ENCODE results near the gene OIP5.

OIP5 gene

DNA sequence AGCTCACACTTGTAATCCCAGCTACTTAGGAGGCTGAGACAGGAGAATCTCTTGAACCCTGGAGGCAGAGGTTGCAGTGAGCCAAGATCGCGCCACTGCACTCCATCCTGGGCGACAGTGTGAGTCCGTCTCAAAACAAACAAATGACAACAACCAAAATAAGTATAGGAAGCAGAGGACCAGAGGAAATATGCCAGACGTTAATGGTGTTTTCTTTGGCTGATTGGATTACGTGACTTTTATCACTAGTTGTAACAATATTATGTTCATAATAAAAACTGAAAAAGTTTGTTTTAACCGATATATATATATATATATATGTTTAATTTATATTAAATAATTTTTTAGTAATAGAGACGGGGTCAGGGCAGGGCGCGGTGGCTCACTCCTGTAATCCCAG is 22.0 kb upstream of the OIP5 start:
- Histone ChIP-seq H3F3A (ENCODE audit: insufficient read depth, low read length) (no peaks in the 10 kb centered on the region; the same call in 1 of the 2 replicates), H3K9ac (ENCODE audit: low read length) (no peak overlapping the region), H3K9me2 (replicated peaks; ENCODE audit: insufficient read depth, low read length) (no peaks in the 10 kb centered on the region), H4K20me1 (ENCODE audit: insufficient read depth, low read length) (no peaks in the 10 kb centered on the region), H3K27me3 (replicated peaks; ENCODE audit: insufficient read depth, low read length) (no peaks in the 10 kb centered on the region), H3K4me3 (ENCODE audit: low read length) (no peak overlapping the region), H3K36me3 (replicated peaks; ENCODE audit: insufficient read depth, low read length) (peaks cover 32% of the 10 kb centered on the region), H3K9me3 (replicated peaks; ENCODE audit: insufficient read depth, low read length) (no peaks in the 10 kb centered on the region), H3K27ac (ENCODE audit: low read length) (no peak overlapping the region), H3K4me2 (ENCODE audit: low read depth, low read length) (no peak overlapping the region), H3K79me2 (ENCODE audit: low read length) (peaks cover 46% of the 10 kb centered on the region), H3K4me1 (ENCODE audit: low read length) (no peaks in the 10 kb centered on the region), H2AFZ (ENCODE audit: low read length) (no peak overlapping the region)
- DNase-seq = no peak
- TF ChIP-seq EZH2phosphoT487 (IDR thresholded peaks at IDR 0.05; ENCODE audit: low read length) = no peak
- no peak for TF ChIP-seq EZH2 (optimal IDR thresholded peaks at IDR 0.05; ENCODE audit: low read depth, low read length)
- no peak for TF ChIP-seq CTCF (IDR thresholded peaks at IDR 0.05; ENCODE audit: low read length)

- H3K9me2 ChIP-seq (replicated peaks; ENCODE audit: insufficient read depth, low read length) = no peaks in the 10 kb centered on the region
- peaks cover 70% of the 10 kb centered on the region for H3K79me2 ChIP-seq (ENCODE audit: low read length)
Observed at GRCh38 chr15:41350057-41350717, 17.8 kb upstream of the OIP5 start.

DNA sequence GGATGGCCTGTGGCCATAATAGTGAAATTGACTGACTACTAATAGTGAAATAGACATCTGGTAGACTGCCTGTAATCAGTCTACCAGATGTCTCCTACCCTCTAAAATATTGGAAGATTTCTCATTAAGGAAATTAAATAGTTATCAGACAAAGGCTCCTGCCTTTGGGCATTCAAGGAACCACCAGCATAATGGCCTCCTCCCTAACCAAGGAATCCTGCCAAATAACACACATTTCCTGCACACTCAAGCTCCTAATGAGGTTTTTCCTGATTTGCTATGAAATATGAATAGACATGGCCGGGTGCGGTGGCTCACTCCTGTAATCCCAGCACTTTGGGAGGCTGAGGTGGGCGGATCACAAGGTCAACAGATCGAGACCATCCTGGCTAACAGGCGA is 14.8 kb upstream of the OIP5 start:
- Histone ChIP-seq H4K20me1 (ENCODE audit: insufficient read depth, low read length) (no peaks in the 10 kb centered on the region), H3K27ac (ENCODE audit: low read length) (no peak overlapping the region), H3K27me3 (replicated peaks; ENCODE audit: insufficient read depth, low read length) (no peaks in the 10 kb centered on the region), H2AFZ (ENCODE audit: low read length) (no peak overlapping the region), H3K36me3 (replicated peaks; ENCODE audit: insufficient read depth, low read length) (peaks cover 38% of the 10 kb centered on the region), H3K9me2 (replicated peaks; ENCODE audit: insufficient read depth, low read length) (no peaks in the 10 kb centered on the region), H3K4me3 (ENCODE audit: low read length) (no peak overlapping the region), H3K79me2 (ENCODE audit: low read length) (peaks cover 88% of the 10 kb centered on the region), H3K4me1 (ENCODE audit: low read length) (no peaks in the 10 kb centered on the region), H3F3A (ENCODE audit: insufficient read depth, low read length) (no peaks in the 10 kb centered on the region; the same call in 1 of the 2 replicates), H3K9me3 (replicated peaks; ENCODE audit: insufficient read depth, low read length) (no peaks in the 10 kb centered on the region), H3K4me2 (ENCODE audit: low read depth, low read length) (no peak overlapping the region), H3K9ac (ENCODE audit: low read length) (no peak overlapping the region)
- no peak for DNase-seq
- no peak for TF ChIP-seq EZH2phosphoT487 (IDR thresholded peaks at IDR 0.05; ENCODE audit: low read length)
- TF ChIP-seq EZH2 (optimal IDR thresholded peaks at IDR 0.05; ENCODE audit: low read depth, low read length) = no peak
- no peak for TF ChIP-seq CTCF (IDR thresholded peaks at IDR 0.05; ENCODE audit: low read length)

More at GRCh38 chr15:41350057-41350717, 17.8 kb upstream of the OIP5 start:
- Histone ChIP-seq H3K4me3 (ENCODE audit: low read length) (no peak overlapping the region), H3K4me1 (ENCODE audit: low read length) (no peaks in the 10 kb centered on the region), H3K4me2 (ENCODE audit: low read depth, low read length) (no peak overlapping the region), H3K27me3 (replicated peaks; ENCODE audit: insufficient read depth, low read length) (no peaks in the 10 kb centered on the region), H3K36me3 (replicated peaks; ENCODE audit: insufficient read depth, low read length) (peaks cover 39% of the 10 kb centered on the region), H3K9me3 (replicated peaks; ENCODE audit: insufficient read depth, low read length) (no peaks in the 10 kb centered on the region), H4K20me1 (ENCODE audit: insufficient read depth, low read length) (no peaks in the 10 kb centered on the region), H3K9ac (ENCODE audit: low read length) (no peak overlapping the region), H3K27ac (ENCODE audit: low read length) (no peak overlapping the region), H3F3A (ENCODE audit: insufficient read depth, low read length) (no peaks in the 10 kb centered on the region; the same call in 1 of the 2 replicates), H2AFZ (ENCODE audit: low read length) (no peak overlapping the region)
- TF ChIP-seq CTCF (IDR thresholded peaks at IDR 0.05; ENCODE audit: low read length) (no peak), EZH2phosphoT487 (IDR thresholded peaks at IDR 0.05; ENCODE audit: low read length) (no peak), EZH2 (optimal IDR thresholded peaks at IDR 0.05; ENCODE audit: low read depth, low read length) (no peak)
- DNase-seq = no peak
